Measurements from ENCODE around the gene SELENOV. TPM values are rescaled to one million over a fixed set of nuclear protein-coding genes. Genes with fewer than 3 reads are reported as not detected.

SELENOV gene
- total RNA-seq, 1 experiment from 2014 or later: not detected

DNA sequence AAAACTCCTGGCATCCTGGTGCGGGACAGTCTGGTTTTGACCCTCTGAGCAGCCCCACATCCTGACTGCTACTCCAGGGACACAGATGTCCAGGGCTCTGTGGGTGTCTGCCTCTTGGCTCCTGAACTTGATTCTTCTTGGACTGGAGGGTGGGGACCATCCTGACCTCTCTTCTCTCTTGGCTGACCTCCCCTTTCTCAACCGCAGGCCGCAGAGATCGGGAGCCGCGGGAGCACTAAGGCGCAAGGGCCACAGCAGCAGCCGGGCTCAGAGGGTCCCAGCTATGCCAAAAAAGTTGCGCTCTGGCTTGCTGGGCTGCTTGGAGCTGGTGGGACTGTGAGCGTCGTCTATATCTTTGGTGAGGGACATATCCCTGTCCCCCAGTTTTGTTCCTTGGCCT is 33.3 kb upstream of the SELENOV start:
- Histone ChIP-seq H3K79me2 (ENCODE audit: insufficient read depth, low read length) (peaks cover 58% of the 10 kb centered on the region), H3K27me3 (ENCODE audit: insufficient read depth, low read length) (no peaks in the 10 kb centered on the region), H3K4me2 (ENCODE audit: low read length) (peak overlapping the region; percentile 99), H3K9ac (ENCODE audit: low read length) (peak overlapping the region; percentile 100), H3K36me3 (ENCODE audit: control insufficient read depth in 1 of 2, insufficient read depth in 2 of 2, low read length in 2 of 2) (peaks cover 15 to 31% of the 10 kb centered on the region in 2 experiments; a peak in 3 of 4 replicates), H4K20me1 (ENCODE audit: insufficient read depth) (no peaks in the 10 kb centered on the region), H2AFZ (ENCODE audit: low read depth, low read length, poor library complexity, severe bottlenecking) (no peak overlapping the region), H3K9me3 (ENCODE audit: control insufficient read depth in 1 of 2, insufficient read depth in 1 of 2, low read depth in 1 of 2, low read length in 2 of 2) (no peaks in the 10 kb centered on the region), H3K27ac (ENCODE audit: low read depth, low read length) (peak overlapping the region; percentile 87), H3K4me1 (ENCODE audit: control insufficient read depth in 1 of 2, insufficient read depth in 2 of 2, low read length in 2 of 2) (peaks cover 6 to 16% of the 10 kb centered on the region in 2 experiments), H3K9me2 (ENCODE audit: insufficient read depth) (no peaks in the 10 kb centered on the region), H3K4me3 (replicated peaks in 1 of 2; ENCODE audit: low read depth in 1 of 2, low read length in 2 of 2) (peak overlapping the region; percentile 99 to 100)
- ChIA-PET CTCF (no interaction called here), POLR2A (no interaction called here), RAD21 (ENCODE audit: low non-redundant PET in 1 of 2, low total read pairs in 2 of 2, uncharacterized antibody in 2 of 2, unreplicated experiment in 2 of 2) (no interaction called here)
- no TSS peak for BruUV-seq (replicated peaks)
- DNase-seq (ENCODE audit: low read depth, low spot score) (no peak), ATAC-seq (no peak)
- TF ChIP-seq, protein P1, sequence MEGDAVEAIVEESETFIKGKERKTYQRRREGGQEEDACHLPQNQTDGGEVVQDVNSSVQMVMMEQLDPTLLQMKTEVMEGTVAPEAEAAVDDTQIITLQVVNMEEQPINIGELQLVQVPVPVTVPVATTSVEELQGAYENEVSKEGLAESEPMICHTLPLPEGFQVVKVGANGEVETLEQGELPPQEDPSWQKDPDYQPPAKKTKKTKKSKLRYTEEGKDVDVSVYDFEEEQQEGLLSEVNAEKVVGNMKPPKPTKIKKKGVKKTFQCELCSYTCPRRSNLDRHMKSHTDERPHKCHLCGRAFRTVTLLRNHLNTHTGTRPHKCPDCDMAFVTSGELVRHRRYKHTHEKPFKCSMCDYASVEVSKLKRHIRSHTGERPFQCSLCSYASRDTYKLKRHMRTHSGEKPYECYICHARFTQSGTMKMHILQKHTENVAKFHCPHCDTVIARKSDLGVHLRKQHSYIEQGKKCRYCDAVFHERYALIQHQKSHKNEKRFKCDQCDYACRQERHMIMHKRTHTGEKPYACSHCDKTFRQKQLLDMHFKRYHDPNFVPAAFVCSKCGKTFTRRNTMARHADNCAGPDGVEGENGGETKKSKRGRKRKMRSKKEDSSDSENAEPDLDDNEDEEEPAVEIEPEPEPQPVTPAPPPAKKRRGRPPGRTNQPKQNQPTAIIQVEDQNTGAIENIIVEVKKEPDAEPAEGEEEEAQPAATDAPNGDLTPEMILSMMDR (IDR thresholded peaks at IDR 0.05 in 2 of 3, conservative IDR thresholded peaks at IDR 0.05 in 1 of 3; ENCODE audit: borderline replicate concordance in 1 of 3, insufficient read depth in 1 of 3, low read depth in 2 of 3, low read length in 2 of 3): no peak
- TF ChIP-seq, protein P2, sequence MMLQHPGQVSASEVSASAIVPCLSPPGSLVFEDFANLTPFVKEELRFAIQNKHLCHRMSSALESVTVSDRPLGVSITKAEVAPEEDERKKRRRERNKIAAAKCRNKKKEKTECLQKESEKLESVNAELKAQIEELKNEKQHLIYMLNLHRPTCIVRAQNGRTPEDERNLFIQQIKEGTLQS (IDR thresholded peaks at IDR 0.05): no peak
- TF ChIP-seq RAD21 (IDR thresholded peaks at IDR 0.05; ENCODE audit: low read depth): no peak
- TF ChIP-seq POLR2A (IDR thresholded peaks at IDR 0.05; ENCODE audit: borderline replicate concordance, extremely low read depth, insufficient read depth, insufficient read length): no peak
- no peak for TF ChIP-seq EZH2phosphoT487 (IDR thresholded peaks at IDR 0.05; ENCODE audit: borderline replicate concordance)
- no peak for TF ChIP-seq ELF1 (IDR thresholded peaks at IDR 0.05; ENCODE audit: borderline replicate concordance, low read depth)
- TF ChIP-seq ZFX (IDR thresholded peaks at IDR 0.05): no peak
- no peak for TF ChIP-seq FOSL1 (IDR thresholded peaks at IDR 0.05; ENCODE audit: low read depth)
- TF ChIP-seq TCF7L2 (IDR thresholded peaks at IDR 0.05; ENCODE audit: borderline replicate concordance, extremely low read depth, insufficient read depth, insufficient read length): no peak
- no peak for TF ChIP-seq ZNF274 (IDR thresholded peaks at IDR 0.05; ENCODE audit: low read depth, low read length)
- no peak for TF ChIP-seq JUND (IDR thresholded peaks at IDR 0.05)
- intact Hi-C loops (cut with micrococcal nuclease): no loop called here

All from HCT116 (cell line).